Activated CD4-positive, alpha-beta T cell treated with anti-CD3 and anti-CD28 coated beads, Interleukin-2, amount 10 ng/mL, durations not matched to agents 7 days and 5 days (primary cell): ENCODE results near the gene NENF. TPM values are rescaled to one million over a fixed set of nuclear protein-coding genes. Genes with fewer than 3 reads are reported as not detected.
"Not testable (repeated sequence)": the region's sequence is repeated elsewhere in the genome, so short reads cannot be mapped to it uniquely, and the experiment has no call there.

ENCODE experiments used
- CTCF ChIA-PET: fragments of 350-600 bp; sonication (Branson Sonifier 250); formaldehyde crosslinking; loops from one replicate; lab custom pipeline; 2021; ENCODE audit warnings: antibody characterized with exemption; lab: Charles Lee
- POLR2A ChIA-PET: fragments of 350-600 bp; sonication (Branson Sonifier 250); formaldehyde crosslinking; loops from one replicate; lab custom pipeline; 2021; ENCODE audit warnings: antibody characterized with exemption; lab: Charles Lee
- DNase-seq: peaks from one replicate; pipeline ENCODE4 v3.0.0-alpha.2; 2020
- H3K27ac Mint-ChIP-seq: one replicate; pipeline ENCODE4 v1.8.0; 2021; ENCODE audit warnings: mild to moderate bottlenecking, moderate library complexity, mixed read lengths
- H3K27me3 Mint-ChIP-seq: one replicate; pipeline ENCODE4 v1.8.0; 2021; ENCODE audit warnings: mixed read lengths
- H3K36me3 Mint-ChIP-seq: one replicate; pipeline ENCODE4 v1.8.0; 2021; ENCODE audit warnings: low read depth, mixed read lengths
- H3K4me1 Mint-ChIP-seq: one replicate; pipeline ENCODE4 v1.8.0; 2021; ENCODE audit warnings: mixed read lengths
- H3K4me3 Mint-ChIP-seq: one replicate; pipeline ENCODE4 v1.8.0; 2021; ENCODE audit warnings: mild to moderate bottlenecking, moderate library complexity, mixed read lengths
- H3K9me3 Mint-ChIP-seq: one replicate; pipeline ENCODE4 v1.8.0; 2021; ENCODE audit warnings: mixed read lengths
- total RNA-seq, 2 experiments: library from RNA; stranded (reverse); gene quantifications; one replicate each; pipeline ENCODE4 v1.2.3, GENCODE V29; 2021

The NENF gene
- 10 to 100 TPM; 28.3 to 29.3 TPM for total RNA-seq

DNA sequence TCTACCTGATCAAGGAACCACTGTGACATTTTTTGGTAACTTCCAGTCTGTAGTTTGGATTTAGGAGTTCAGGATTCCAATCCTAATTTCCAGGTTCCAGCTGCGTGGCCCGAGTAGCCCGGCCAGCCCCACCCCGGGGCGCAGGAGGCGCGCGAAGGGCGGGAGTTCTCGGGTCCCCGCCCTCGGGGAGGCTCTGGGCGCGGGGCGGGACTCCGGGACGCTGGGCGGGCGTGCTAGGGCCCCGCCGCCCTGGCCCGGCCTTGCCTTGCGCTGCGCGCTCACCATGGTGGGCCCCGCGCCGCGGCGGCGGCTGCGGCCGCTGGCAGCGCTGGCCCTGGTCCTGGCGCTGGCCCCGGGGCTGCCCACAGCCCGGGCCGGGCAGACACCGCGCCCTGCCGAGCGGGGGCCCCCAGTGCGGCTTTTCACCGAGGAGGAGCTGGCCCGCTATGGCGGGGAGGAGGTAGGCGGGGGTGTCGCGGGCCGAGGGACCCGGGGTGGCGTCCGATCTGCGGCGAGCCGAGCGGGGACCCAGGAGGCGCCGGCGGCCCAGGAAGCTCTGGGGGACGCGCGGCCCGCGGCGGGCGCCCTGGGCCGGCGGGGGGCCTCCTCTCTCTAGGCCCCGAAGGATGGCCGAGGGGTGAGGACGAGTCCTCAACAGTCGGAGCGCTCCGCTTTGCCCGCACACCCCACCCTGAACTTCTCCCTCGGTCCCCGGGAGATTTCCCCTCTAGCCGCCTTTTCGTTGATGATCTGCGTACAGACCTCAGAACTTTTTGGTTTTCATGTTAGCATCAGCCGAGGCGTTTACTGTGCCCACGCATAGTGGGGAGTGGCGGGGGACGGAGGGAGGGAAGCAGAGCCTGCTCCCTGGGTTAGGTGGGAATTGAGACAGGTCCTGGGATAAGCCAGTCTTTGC is at the start of gene NENF:
TSS of gene NENF (plus strand) at position 260 of the 916 bp plus-strand sequence. CDS start at position 284, 24 bp downstream.
- Mint-ChIP-seq H3K36me3 (no peaks in the 10 kb centered on the region), H3K4me3 (peak within 1 kb of the TSS; percentile 73), H3K27me3 (peaks cover 10% of the 10 kb centered on the region), H3K9me3 (no peaks in the 10 kb centered on the region), H3K27ac (peak within 1 kb of the TSS; percentile 74), H3K4me1 (peaks cover 22% of the 10 kb centered on the region)
- peak; percentile 72 for DNase-seq
- CTCF ChIA-PET, result interaction anchor here (0.6 to 1.6 kb wide), 4 partner anchors 23 to 752 kb away, joined by 3 to 7 read pairs (median 4); no protein-coding TSS in a partner anchor
- POLR2A ChIA-PET, result interaction anchor here (1.2 kb wide), 1 partner anchor 397 kb away, joined by 4 read pairs; the partner anchor contains the start of genes DTL and INTS7

DNA sequence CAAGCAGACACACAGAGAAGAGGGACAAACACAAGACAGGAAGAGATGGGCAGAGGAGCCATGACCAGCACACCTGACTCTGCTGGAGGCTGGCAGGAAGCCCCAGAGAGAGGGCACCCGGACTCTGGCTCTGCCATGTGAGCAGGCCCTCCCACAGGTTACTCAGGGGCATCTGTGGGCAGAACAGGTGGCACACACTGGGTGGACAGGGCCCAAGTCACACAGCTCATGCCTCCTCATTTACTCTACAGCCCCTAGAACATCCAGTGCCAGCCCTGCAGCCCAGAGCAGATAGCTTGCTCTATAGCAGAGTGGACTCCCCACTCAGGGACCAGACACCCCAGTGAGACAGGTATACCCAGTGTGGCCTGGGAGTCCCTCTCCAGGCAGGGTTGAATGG is 46.7 kb upstream of the NENF start:
- ChIA-PET CTCF (no interaction called here), POLR2A (no interaction called here)
- no peaks in the 10 kb centered on the region for H3K4me1 Mint-ChIP-seq
- DNase-seq, result no peak
- H3K4me3 Mint-ChIP-seq, result no peak overlapping the region
- H3K36me3 Mint-ChIP-seq, result peaks cover 50% of the 10 kb centered on the region
- H3K27me3 Mint-ChIP-seq, result no peaks in the 10 kb centered on the region
- peak overlapping the region; percentile 16 for H3K27ac Mint-ChIP-seq
- peaks cover 5% of the 10 kb centered on the region for H3K9me3 Mint-ChIP-seq

DNA sequence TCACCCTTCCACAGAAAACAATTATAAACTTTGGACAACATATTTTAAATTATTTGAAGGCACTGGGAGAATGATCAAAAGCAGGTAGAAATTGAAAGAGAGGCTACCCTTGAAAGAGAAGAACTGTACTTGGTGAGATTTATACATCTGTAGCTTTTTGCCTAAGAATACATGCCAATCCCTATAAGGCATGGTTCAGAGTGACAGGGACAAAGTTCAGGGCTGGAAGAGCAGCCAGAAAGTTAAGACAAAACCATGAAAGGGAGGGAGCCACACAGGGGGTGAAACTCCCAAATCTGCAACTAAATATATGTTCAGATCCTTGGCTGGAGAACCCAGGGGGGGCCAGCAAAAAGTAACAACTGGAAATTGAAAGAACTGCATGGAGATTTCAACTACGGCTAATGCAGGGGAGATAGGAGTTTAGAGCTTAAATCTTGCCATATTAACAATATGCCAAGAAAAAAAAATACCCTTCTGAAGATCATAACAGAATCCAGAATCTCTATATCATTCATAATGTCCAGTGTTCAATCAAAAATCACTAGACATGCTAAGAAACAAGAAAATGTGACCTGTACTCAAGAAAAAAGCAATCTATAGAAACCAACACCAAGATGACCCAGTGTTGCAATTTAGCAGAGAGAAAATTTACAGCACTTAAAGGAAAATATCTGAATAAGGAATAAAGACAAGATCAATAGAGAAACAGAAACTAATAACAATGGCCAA is 43.6 kb upstream of the NENF start:
- DNase-seq, result no peak
- H3K4me1 Mint-ChIP-seq, result no peaks in the 10 kb centered on the region
- H3K27me3 Mint-ChIP-seq, result no peaks in the 10 kb centered on the region
- H3K27ac Mint-ChIP-seq, result no peak overlapping the region
- ChIA-PET CTCF (interaction anchor here (1.4 kb wide), 1 partner anchor 354 kb away, joined by 3 read pairs; no protein-coding TSS in a partner anchor), POLR2A (no interaction called here)
- peaks cover 62% of the 10 kb centered on the region for H3K36me3 Mint-ChIP-seq
- H3K4me3 Mint-ChIP-seq, result no peak overlapping the region
- H3K9me3 Mint-ChIP-seq, result peaks cover 10% of the 10 kb centered on the region

DNA sequence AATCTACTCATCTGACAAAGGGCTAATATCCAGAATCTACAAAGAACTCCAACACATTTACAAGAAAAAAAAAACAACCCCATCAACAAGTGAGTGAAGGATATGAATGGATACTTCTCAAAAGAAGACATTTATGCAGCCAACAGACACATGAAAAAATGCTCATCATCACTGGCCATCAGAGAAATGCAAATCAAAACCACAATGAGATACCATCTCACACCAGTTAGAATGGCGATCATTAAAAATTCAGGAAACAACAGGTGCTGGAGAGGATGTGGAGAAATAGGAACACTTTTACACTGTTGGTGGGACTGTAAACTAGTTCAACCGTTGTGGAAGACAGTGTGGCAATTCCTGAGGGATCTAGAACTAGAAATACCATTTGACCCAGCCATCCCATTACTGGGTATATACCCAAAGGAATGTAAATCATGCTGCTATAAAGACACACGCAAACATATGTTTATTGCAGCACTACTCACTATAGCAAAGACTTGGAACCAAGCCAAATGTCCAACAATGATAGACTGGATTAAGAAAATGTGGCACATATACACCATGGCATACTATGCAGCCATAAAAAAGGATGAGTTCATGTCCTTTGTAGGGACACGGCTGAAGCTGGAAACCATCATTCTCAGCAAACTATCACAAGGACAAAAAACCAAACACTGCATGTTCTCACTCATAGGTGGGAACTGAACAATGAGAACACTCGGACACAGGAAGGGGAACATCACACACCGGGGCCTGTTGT is 36.9 kb upstream of the NENF start:
- H3K27ac Mint-ChIP-seq, H3K4me1 Mint-ChIP-seq, DNase-seq, POLR2A ChIA-PET, H3K27me3 Mint-ChIP-seq, H3K4me3 Mint-ChIP-seq: not testable (repeated sequence)
- H3K9me3 Mint-ChIP-seq, result peaks cover 19% of the 10 kb centered on the region
- CTCF ChIA-PET, result interaction anchor here (0.6 kb wide), 1 partner anchor 189 kb away, joined by 3 read pairs; no protein-coding TSS in a partner anchor
- H3K36me3 Mint-ChIP-seq, result peaks cover 63% of the 10 kb centered on the region

DNA sequence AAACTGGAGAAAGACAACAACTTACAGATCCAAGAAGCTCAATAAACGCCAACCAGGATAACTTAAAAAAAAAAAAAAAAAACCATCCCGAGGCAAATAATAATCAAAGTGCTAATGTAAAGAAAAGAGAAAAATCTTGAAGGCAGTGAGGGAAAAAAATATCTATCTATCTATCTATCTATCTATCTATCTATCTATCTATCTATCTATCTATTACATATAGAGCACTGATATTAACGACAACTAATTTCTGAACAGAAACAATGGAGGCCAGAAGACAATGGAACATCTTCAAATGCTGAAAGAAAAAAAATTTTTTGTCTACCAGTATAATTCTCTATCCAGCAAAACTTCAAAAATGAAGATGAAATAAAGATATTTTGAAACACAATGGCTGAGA is 36.1 kb upstream of the NENF start:
- peaks cover 57% of the 10 kb centered on the region for H3K36me3 Mint-ChIP-seq
- H3K9me3 Mint-ChIP-seq, result peaks cover 17% of the 10 kb centered on the region
- DNase-seq, result no peak
- H3K4me3 Mint-ChIP-seq, result no peak overlapping the region
- H3K27me3 Mint-ChIP-seq, result no peaks in the 10 kb centered on the region
- H3K27ac Mint-ChIP-seq, result no peak overlapping the region
- POLR2A ChIA-PET, result no interaction called here
- CTCF ChIA-PET, result interaction anchor here (0.6 kb wide), 1 partner anchor 188 kb away, joined by 3 read pairs; no protein-coding TSS in a partner anchor
- no peaks in the 10 kb centered on the region for H3K4me1 Mint-ChIP-seq

DNA sequence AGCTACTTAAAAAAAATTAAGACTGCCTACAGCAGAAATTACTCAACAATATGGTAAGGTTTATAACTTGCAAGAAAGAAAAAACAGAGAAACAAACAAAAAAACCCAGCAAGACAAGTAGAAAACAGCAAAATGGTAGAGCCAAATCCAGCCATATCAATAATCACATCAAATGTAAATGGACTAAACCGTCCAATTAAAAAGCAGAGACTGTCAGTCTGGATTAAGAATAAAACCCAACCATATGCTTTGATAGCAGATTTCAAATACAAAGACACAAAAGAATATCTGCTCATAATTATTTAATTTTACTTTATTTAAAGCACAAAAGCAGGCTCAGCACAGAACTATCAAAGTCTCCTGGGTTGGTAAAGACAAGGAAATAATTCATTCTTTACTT is 35.5 kb upstream of the NENF start:
- CTCF ChIA-PET, result no interaction called here
- H3K9me3 Mint-ChIP-seq, result peaks cover 14% of the 10 kb centered on the region
- no peak overlapping the region for H3K27ac Mint-ChIP-seq
- no peak overlapping the region for H3K4me3 Mint-ChIP-seq
- POLR2A ChIA-PET, result no interaction called here
- H3K4me1 Mint-ChIP-seq, result no peaks in the 10 kb centered on the region
- no peak for DNase-seq
- peaks cover 56% of the 10 kb centered on the region for H3K36me3 Mint-ChIP-seq
- H3K27me3 Mint-ChIP-seq, result no peaks in the 10 kb centered on the region

DNA sequence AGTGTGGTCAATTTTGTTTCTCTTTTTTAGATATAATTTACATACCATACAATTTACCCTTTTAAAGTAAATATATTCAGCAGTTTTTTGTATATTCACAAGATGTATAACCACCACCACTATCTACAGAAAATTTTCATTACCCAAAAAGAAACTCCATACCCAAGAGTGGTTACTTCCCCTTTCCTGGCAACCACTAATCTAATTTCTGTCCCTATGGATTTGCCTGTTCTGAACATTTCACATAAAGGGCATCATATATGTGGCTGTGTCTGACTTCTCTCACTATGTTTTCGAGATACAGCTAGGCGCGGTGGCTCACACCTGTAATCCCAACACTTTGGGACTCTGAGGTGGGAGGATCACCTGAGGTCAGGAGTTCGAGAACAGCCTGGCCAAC is 31.7 kb upstream of the NENF start:
- CTCF ChIA-PET, result no interaction called here
- H3K9me3 Mint-ChIP-seq, result peaks cover 14% of the 10 kb centered on the region
- no peak overlapping the region for H3K4me3 Mint-ChIP-seq
- POLR2A ChIA-PET, result no interaction called here
- H3K27me3 Mint-ChIP-seq, result no peaks in the 10 kb centered on the region
- no peaks in the 10 kb centered on the region for H3K4me1 Mint-ChIP-seq
- no peak overlapping the region for H3K27ac Mint-ChIP-seq
- no peak for DNase-seq
- H3K36me3 Mint-ChIP-seq, result peaks cover 62% of the 10 kb centered on the region

DNA sequence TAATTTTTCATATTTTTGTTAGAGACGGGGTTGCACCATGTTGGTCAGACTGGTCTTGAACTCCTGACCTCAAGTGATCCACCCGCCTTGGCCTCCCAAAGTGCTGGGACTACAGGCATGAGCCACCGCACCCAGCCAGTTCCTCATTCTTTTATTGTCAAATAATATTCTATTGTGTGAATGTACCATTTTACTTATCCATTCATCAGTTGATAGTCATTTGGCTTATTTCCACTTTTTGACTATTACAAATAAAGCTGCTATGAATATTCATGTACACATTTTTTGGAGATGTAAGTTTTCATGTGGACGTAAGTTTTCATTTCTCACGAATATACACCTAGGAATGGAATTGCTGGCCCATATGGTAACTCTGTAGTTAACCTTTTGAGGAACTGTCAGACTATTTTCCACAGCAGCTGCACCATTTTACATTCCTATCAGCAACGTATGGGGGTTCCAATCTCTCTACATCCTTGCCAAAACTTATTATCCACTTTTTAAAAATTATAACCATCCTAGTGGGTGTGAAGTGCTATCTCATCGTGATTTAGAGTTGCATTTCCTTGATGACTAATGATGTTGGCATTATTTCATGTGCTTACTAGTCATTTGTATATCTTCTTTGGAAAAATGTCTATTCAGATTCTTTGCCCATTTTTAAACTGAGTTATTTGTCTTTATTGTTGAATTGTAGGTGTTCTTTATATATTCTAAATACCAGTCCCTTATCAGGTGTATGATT is 30.7 kb upstream of the NENF start:
- Mint-ChIP-seq H3K9me3 (peaks cover 4% of the 10 kb centered on the region), H3K4me1 (no peaks in the 10 kb centered on the region), H3K4me3 (no peak overlapping the region), H3K36me3 (peaks cover 62% of the 10 kb centered on the region), H3K27me3 (no peaks in the 10 kb centered on the region), H3K27ac (no peak overlapping the region)
- ChIA-PET POLR2A (no interaction called here), CTCF (no interaction called here)
- DNase-seq, result no peak

DNA sequence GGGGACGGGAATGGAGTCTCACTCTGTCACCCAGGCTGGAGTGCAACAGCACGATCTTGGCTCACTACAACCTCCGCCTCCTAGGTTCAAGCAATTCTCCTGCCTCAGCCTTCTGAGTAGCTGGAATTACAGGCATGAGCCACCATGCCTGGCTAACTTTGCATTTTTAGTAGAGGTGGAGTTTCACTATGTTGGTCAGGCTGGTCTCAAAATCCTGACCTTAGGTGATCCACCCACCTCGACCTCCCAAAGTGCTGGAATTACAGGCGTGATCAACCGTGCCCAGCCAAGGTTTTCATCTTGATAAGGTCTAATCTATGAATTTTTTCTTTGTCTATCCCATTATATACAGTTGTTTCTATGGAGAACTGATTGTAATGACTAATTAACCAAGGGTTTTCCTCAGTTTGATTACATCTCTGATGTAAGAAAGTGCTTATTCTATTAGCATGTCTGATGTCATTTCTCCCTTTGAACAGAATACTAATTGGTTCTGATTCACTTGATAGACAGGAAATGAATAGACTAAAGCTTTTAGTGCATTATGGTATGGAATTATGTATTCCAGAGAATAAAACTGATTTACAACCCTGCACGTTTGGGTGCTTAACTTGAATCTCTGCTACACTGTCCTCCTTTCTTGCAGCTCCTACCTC is 29.9 kb upstream of the NENF start:
- no peaks in the 10 kb centered on the region for H3K27me3 Mint-ChIP-seq
- H3K27ac Mint-ChIP-seq, result peak overlapping the region; percentile 2
- H3K4me1 Mint-ChIP-seq, result no peaks in the 10 kb centered on the region
- no peak for DNase-seq
- no peaks in the 10 kb centered on the region for H3K9me3 Mint-ChIP-seq
- no peak overlapping the region for H3K4me3 Mint-ChIP-seq
- POLR2A ChIA-PET, result no interaction called here
- CTCF ChIA-PET, result no interaction called here
- peaks cover 60% of the 10 kb centered on the region for H3K36me3 Mint-ChIP-seq

DNA sequence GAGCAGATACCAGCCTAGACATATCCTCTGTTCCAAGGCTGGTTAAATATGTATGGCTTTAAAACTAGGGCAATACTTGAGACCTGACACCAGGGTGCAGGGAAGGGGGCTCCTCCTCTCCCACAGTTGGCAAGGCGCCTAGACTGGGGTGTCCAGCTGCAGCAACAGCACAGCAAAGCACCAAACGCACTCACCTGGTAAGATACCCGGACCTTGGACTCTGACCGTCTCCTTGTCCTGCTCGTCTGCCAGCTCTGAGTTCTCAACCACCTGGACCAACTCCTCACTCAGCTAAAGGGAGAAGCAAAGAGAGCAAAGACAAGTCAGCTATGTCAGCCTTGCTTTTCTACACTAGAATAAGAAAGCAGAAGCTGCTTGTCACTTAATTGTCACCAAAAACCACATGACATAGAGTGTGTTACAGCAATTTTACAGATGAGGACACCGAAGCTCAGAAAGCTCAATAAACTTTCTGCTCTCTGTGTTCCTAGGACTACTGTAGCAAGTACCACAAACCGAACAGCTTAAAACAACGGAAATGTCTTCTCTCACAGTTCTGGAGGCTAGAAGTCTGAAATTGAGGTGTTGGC is 22.4 kb upstream of the NENF start:
- Mint-ChIP-seq H3K36me3 (peaks cover 56% of the 10 kb centered on the region), H3K4me3 (no peak overlapping the region), H3K4me1 (peaks cover 26% of the 10 kb centered on the region), H3K27ac (no peak overlapping the region), H3K27me3 (no peaks in the 10 kb centered on the region), H3K9me3 (no peaks in the 10 kb centered on the region)
- no peak for DNase-seq
- CTCF ChIA-PET, result interaction anchor here (1.0 kb wide), 1 partner anchor 46 kb away, joined by 3 read pairs; no protein-coding TSS in a partner anchor
- POLR2A ChIA-PET, result no interaction called here

DNA sequence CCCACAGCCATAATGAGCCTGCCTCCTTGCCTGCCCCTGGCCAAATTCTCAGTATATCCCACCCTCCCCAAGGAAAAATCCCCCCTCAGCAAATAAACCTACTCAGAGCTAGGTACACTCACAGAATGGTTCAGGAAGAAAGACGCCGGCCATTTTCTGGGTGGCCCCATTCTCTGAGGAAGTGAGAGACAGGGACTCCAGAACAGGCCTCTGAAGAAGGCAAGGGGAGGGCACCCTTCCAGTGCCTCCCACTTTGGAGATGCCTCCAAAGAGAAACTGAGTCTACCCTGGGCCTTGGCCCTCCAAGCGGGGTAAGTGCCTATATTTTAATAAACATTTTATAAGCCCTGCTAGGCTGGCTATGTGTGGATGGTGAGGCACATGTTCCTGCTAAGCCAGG is 20.3 kb upstream of the NENF start:
- Mint-ChIP-seq H3K27ac (no peak overlapping the region), H3K9me3 (no peaks in the 10 kb centered on the region), H3K4me3 (no peak overlapping the region), H3K4me1 (peaks cover 27% of the 10 kb centered on the region), H3K27me3 (no peaks in the 10 kb centered on the region), H3K36me3 (peaks cover 38% of the 10 kb centered on the region)
- ChIA-PET POLR2A (no interaction called here), CTCF (interaction anchor here (0.6 kb wide), 1 partner anchor 379 kb away, joined by 3 read pairs; no protein-coding TSS in a partner anchor)
- no peak for DNase-seq
